Measurements from ENCODE around the gene TCHH. TPM values are rescaled to one million over a fixed set of nuclear protein-coding genes. Genes with fewer than 3 reads are reported as not detected.

The TCHH gene
- total RNA-seq, 2 experiments from 2014 or later: 0.12 to 0.14 TPM

DNA sequence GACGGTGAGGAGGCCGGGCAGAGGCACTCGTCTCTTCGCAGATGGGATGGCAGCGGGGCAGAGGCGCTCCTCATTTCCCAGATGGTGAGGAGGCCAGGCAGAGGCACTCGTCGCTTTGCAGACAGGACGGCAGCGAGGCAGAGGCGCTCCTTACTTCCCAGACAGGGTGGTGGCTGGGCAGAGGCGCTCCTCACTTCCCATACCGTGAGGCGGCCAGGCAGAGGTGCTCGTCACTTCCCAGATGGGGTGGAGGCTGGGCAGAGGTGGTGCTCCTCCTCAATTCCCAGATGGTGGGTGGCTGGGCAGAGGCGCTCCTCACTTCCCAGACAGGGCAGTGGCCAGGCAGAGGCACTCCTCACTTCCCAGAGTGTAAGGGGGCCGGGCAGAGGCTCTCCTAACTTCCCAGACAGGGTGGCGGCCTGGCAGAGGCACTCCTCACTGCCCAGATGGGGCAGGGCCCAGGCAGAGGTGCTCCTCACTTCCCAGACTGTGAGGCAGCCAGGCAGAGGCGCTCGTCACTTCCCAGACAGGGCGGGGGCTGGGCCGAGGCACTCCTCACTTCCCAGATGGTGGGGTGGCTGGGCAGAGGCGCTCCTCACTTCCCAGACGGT, 36.3 kb downstream of the TCHH start:
- DNase-seq (no peak), ATAC-seq (no peak)
- Mint-ChIP-seq H3K4me1 (no peaks in the 10 kb centered on the region), H3K36me3 (no peaks in the 10 kb centered on the region), H3K4me3 (no peak overlapping the region), H3K9me3 (ENCODE audit: low read depth) (no peaks in the 10 kb centered on the region), H3K27me3 (peaks cover 34% of the 10 kb centered on the region), H3K27ac (no peak overlapping the region)
- CTCF ChIA-PET: no interaction called here

DNA sequence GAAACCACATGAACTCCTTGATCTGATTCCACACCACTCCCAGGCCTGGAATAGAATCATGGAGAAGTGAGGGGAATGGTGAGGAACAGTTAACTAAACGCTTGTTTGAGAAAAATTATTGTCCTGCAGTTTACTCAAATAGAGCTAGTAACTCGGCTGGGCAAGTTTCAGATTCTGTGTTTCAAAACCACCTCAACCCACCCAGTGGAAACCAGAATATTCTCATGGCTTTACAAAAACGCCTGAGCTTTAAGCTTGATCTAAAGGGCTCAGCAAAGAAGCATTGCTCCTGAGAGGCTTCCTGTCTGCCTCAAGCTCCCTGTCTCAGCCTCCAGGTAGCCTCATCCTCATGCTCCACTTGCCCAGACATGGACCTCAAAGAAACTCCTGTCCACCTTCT, 42.9 kb downstream of the TCHH start:
- ATAC-seq: no peak
- Mint-ChIP-seq H3K4me1 (peaks cover 3% of the 10 kb centered on the region), H3K27me3 (peaks cover 68% of the 10 kb centered on the region), H3K27ac (no peak overlapping the region), H3K36me3 (no peaks in the 10 kb centered on the region), H3K4me3 (no peak overlapping the region), H3K9me3 (ENCODE audit: low read depth) (no peaks in the 10 kb centered on the region)
- no peak for DNase-seq
- CTCF ChIA-PET: interaction anchor here (2.8 kb wide), 1 partner anchor 19 kb away, joined by 9 read pairs; no protein-coding TSS in a partner anchor

- ATAC-seq: no peak
- CTCF ChIA-PET: interaction anchor here (2.8 kb wide), 1 partner anchor 18 kb away, joined by 9 read pairs; no protein-coding TSS in a partner anchor
- Mint-ChIP-seq H3K4me3 (no peak overlapping the region), H3K36me3 (no peaks in the 10 kb centered on the region), H3K27ac (no peak overlapping the region), H3K27me3 (peaks cover 68% of the 10 kb centered on the region), H3K9me3 (ENCODE audit: low read depth) (no peaks in the 10 kb centered on the region), H3K4me1 (peaks cover 3% of the 10 kb centered on the region)
- DNase-seq: no peak
Measured at GRCh38 chr1:152071123-152071522, 44.1 kb downstream of the TCHH start.

DNA sequence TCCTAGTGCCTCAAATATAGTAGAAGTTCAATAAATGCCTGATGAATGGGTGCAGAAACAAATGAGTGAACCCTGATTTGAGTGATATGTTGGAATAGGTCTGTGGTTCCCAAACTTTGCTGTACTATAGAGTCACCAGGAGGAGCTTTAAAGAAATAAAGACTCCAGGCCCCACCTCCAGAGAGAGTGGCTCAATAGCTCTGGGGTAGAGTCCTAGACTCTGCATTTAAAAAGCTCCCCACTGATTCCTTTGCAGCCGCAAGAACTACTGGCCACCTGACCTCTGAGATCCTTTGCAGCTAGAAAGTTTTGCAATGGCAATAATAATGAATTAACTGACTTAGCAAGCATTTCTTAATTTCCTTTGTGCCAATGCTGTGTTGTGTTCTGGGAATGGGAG, 47.3 kb downstream of the TCHH start:
- Mint-ChIP-seq H3K27me3 (peaks cover 54% of the 10 kb centered on the region), H3K27ac (no peak overlapping the region), H3K4me1 (no peaks in the 10 kb centered on the region), H3K4me3 (no peak overlapping the region), H3K9me3 (ENCODE audit: low read depth) (no peaks in the 10 kb centered on the region), H3K36me3 (no peaks in the 10 kb centered on the region)
- ATAC-seq (no peak), DNase-seq (no peak)
- CTCF ChIA-PET: interaction anchor here (0.9 kb wide), 1 partner anchor 15 kb away, joined by 3 read pairs; no protein-coding TSS in a partner anchor

DNA sequence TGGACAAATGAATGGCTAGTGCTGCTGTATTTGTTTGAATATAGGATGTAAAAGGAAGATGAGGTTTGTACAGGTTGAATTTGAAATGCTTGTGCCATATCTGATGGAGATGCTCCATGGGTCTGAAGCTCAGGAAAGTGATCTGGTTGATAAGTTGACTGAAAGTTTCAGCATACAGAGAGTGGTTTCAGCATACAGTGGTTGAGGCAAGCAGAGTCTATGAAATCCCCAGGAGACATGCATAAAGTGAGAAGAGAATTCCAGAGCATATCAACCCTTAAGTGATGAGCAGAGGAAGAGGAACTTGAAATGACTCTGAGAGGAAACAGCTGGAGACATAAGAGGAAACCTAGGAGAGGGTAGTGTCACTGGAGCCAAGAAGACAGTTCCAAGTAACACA, 48.1 kb downstream of the TCHH start:
- no peak for DNase-seq
- no peak for ATAC-seq
- no peaks in the 10 kb centered on the region for H3K4me1 Mint-ChIP-seq
- no peak overlapping the region for H3K4me3 Mint-ChIP-seq
- CTCF ChIA-PET: no interaction called here
- no peaks in the 10 kb centered on the region for H3K36me3 Mint-ChIP-seq
- peaks cover 50% of the 10 kb centered on the region for H3K27me3 Mint-ChIP-seq
- H3K27ac Mint-ChIP-seq: no peak overlapping the region
- no peaks in the 10 kb centered on the region for H3K9me3 Mint-ChIP-seq (ENCODE audit: low read depth)

DNA sequence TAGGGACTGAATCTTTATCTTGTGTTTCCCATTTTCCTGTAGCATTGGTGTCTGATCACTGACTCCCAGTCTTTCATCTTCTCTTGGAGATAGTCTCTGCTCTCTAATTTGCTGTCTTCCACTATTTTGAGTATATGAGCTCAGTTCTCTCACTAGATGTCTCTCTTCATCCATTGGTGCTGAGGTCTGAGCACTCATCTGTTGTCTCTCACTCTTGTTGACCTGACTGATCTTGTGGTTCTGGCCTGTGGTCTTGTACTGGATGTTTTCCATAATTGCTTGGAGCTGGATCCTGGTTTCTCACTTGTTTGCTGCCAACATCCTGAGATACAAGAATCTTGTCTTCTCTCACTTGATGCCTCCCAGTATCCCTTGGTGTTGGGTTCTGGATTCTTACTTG, 53.3 kb downstream of the TCHH start:
- Mint-ChIP-seq H3K4me3 (no peak overlapping the region), H3K9me3 (ENCODE audit: low read depth) (no peaks in the 10 kb centered on the region), H3K36me3 (no peaks in the 10 kb centered on the region), H3K27ac (no peak overlapping the region), H3K4me1 (no peaks in the 10 kb centered on the region), H3K27me3 (peaks cover 24% of the 10 kb centered on the region)
- ATAC-seq (no peak), DNase-seq (no peak)
- CTCF ChIA-PET: interaction anchor here (1.0 to 11.4 kb wide), 3 partner anchors 9 to 122 kb away, joined by 3 to 201 read pairs (median 3); no protein-coding TSS in a partner anchor

Other genes starting within 250 kb of the TCHH start
- gene THEM4, start 205.9 kb downstream of the TCHH start, total RNA-seq: 10 to 100 TPM; 19.1 to 20.9 TPM
- 100 to 1,000 TPM; 333 to 424 TPM for gene S100A10, start 121.6 kb downstream of the TCHH start, total RNA-seq
- gene S100A11, start 78.4 kb downstream of the TCHH start, total RNA-seq: 100 to 1,000 TPM; 300 to 330 TPM
- not detected for gene TCHHL1, start 26.4 kb downstream of the TCHH start, total RNA-seq
- gene RPTN, start 43.8 kb upstream of the TCHH start, total RNA-seq: not detected
- gene HRNR, start 108.7 kb upstream of the TCHH start, total RNA-seq: not detected
- gene FLG, start 209.8 kb upstream of the TCHH start, total RNA-seq: not detected
- gene FLG2, start 244.6 kb upstream of the TCHH start, total RNA-seq: not detected